ENCODE results near the gene GPC3. TPM values are rescaled to one million over a fixed set of nuclear protein-coding genes. Genes with fewer than 3 reads are reported as not detected.

Gene GPC3
- polyA plus RNA-seq, 1 experiment, result not detected

DNA sequence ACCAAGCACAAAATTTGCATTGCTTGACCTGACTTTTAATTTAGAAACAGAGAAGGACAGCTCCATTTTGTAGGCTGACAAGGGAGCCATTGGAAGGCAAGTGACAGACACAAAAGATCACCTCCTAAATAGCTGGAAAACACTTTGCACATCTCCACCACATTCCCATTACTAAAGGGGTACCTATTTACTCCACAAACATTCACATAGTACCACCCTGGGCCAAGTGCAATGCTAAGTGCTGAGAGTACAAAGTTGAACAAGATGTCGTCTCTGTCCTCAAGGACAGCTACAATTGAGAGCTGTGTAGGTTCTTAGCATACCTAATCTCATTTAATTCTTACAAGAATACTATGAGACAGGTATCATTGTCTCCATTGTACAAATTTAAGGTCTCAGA lies 417.3 kb downstream of the GPC3 start:
- Histone ChIP-seq H3K27me3 (ENCODE audit: control insufficient read depth, insufficient read depth, low read length) (no peaks in the 10 kb centered on the region), H3K36me3 (ENCODE audit: control insufficient read depth, insufficient read depth, low read length) (no peaks in the 10 kb centered on the region), H3K4me3 (ENCODE audit: low read depth, low read length) (no peak overlapping the region)
- DNase-seq (ENCODE audit: low read depth), result no peak
- CTCF ChIA-PET, result no interaction called here
- POLR2A ChIA-PET, result no interaction called here
- TF ChIP-seq, protein P1, sequence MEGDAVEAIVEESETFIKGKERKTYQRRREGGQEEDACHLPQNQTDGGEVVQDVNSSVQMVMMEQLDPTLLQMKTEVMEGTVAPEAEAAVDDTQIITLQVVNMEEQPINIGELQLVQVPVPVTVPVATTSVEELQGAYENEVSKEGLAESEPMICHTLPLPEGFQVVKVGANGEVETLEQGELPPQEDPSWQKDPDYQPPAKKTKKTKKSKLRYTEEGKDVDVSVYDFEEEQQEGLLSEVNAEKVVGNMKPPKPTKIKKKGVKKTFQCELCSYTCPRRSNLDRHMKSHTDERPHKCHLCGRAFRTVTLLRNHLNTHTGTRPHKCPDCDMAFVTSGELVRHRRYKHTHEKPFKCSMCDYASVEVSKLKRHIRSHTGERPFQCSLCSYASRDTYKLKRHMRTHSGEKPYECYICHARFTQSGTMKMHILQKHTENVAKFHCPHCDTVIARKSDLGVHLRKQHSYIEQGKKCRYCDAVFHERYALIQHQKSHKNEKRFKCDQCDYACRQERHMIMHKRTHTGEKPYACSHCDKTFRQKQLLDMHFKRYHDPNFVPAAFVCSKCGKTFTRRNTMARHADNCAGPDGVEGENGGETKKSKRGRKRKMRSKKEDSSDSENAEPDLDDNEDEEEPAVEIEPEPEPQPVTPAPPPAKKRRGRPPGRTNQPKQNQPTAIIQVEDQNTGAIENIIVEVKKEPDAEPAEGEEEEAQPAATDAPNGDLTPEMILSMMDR (IDR thresholded peaks at IDR 0.05; ENCODE audit: insufficient read depth, low read depth, low read length), result no peak

DNA sequence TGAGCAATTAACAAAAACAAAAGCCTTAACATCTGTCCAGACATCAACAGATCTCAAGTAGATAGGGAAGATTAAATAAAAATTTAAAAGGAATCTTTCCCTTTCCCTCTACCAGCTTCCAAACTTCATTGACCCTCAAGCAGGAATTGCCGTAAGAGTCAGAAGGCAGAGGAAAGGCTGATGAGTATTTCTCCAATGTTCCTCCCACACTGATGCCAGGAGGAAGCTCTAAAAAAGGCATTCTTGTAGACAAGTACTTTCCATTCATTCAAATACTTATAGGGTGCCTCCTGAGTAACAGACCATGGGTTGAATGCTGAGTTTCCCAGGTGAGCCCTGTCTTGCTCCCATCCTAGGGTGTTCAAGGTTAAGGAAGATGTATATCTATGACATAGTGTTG lies 418.5 kb downstream of the GPC3 start:
- no peak for DNase-seq (ENCODE audit: low read depth)
- TF ChIP-seq, protein P1 (IDR thresholded peaks at IDR 0.05; ENCODE audit: insufficient read depth, low read depth, low read length), result no peak
- Histone ChIP-seq H3K4me3 (ENCODE audit: low read depth, low read length) (no peak overlapping the region), H3K36me3 (ENCODE audit: control insufficient read depth, insufficient read depth, low read length) (no peaks in the 10 kb centered on the region), H3K27me3 (ENCODE audit: control insufficient read depth, insufficient read depth, low read length) (no peaks in the 10 kb centered on the region)
- POLR2A ChIA-PET, result no interaction called here
- CTCF ChIA-PET, result no interaction called here

DNA sequence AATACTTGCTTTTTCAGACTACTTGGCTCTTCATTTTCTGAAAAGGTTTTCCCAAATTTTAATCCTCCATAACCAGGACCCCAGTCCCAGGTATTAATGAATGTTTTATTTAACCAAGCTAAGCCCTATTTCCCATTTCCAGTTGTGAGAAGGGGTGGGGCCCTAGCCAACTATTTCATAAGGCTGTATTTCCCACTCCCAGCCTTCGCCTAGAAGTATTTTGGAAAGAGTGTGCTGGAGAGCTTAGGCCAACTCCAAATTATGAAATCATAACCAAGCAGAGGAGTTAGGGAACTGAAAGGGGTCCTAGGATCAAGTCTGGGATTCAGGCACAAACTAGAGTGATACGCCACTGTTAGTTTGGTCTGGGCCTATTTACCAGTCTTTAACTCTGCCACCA lies 421.7 kb downstream of the GPC3 start:
- no peak for DNase-seq (ENCODE audit: low read depth)
- Histone ChIP-seq H3K4me3 (ENCODE audit: low read depth, low read length) (no peak overlapping the region), H3K36me3 (ENCODE audit: control insufficient read depth, insufficient read depth, low read length) (no peaks in the 10 kb centered on the region), H3K27me3 (ENCODE audit: control insufficient read depth, insufficient read depth, low read length) (no peaks in the 10 kb centered on the region)
- POLR2A ChIA-PET, result no interaction called here
- CTCF ChIA-PET, result no interaction called here
- TF ChIP-seq, protein P1 (IDR thresholded peaks at IDR 0.05; ENCODE audit: insufficient read depth, low read depth, low read length), result no peak

DNA sequence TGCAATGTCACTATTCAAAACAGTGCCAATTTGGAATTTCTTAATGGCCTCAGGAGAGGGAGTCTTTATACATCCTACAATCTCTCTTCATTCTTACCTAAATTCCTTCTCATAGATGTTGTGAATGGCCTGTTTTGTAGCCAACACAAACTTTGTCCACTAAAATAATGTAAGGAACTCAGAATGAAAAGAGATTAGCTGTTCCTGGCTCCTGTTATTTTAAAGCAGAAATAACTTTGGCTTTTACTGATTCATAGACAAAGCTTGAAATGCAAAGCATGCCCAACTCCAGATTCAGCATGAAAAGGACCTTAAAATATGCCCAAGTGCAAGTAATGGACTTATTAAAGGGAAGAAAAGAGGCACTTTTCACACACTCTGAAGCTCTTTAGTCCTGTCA lies 424.1 kb downstream of the GPC3 start:
- ChIA-PET CTCF (no interaction called here), POLR2A (interaction anchor here (0.7 kb wide), 1 partner anchor 1683 kb away, joined by 3 read pairs; no protein-coding TSS in a partner anchor)
- H3K36me3 ChIP-seq (ENCODE audit: control insufficient read depth, insufficient read depth, low read length), result no peaks in the 10 kb centered on the region
- no peaks in the 10 kb centered on the region for H3K27me3 ChIP-seq (ENCODE audit: control insufficient read depth, insufficient read depth, low read length)
- no peak for DNase-seq (ENCODE audit: low read depth)
- H3K4me3 ChIP-seq (ENCODE audit: low read depth, low read length), result no peak overlapping the region
- TF ChIP-seq, protein P1 (IDR thresholded peaks at IDR 0.05; ENCODE audit: insufficient read depth, low read depth, low read length), result no peak

DNA sequence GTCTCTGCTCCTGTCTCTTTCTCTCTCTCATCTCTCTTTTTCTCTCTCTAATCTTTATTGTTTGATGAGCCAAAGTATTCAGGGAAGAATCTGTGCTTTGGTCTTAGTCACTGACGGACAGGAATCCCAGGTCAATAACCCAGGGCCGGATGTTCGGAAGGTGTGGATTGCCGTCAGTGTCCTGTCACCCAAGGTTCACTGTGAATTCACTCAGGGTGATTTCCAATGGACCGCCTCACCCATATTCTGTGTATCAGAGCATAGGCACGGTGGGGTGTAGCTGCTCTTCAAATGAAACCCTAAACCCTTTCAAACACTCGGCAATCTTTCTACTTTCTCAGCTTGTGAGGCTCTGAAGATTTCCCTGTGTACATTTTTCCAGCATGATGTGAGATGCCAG lies 425.5 kb downstream of the GPC3 start:
- Histone ChIP-seq H3K4me3 (ENCODE audit: low read depth, low read length) (no peak overlapping the region), H3K27me3 (ENCODE audit: control insufficient read depth, insufficient read depth, low read length) (no peaks in the 10 kb centered on the region), H3K36me3 (ENCODE audit: control insufficient read depth, insufficient read depth, low read length) (no peaks in the 10 kb centered on the region)
- DNase-seq (ENCODE audit: low read depth), result no peak
- CTCF ChIA-PET, result no interaction called here
- TF ChIP-seq, protein P1 (IDR thresholded peaks at IDR 0.05; ENCODE audit: insufficient read depth, low read depth, low read length), result no peak
- POLR2A ChIA-PET, result no interaction called here

All from BJ (cell line).